Fibroblast of lung (primary cell): ENCODE measurements around the gene GLRA2. TPM values are rescaled to one million over a fixed set of nuclear protein-coding genes. Genes with fewer than 3 reads are reported as not detected.

Experiments used
- DNase-seq, 2 donors: peaks; one replicate each; pipeline versions ENCODE4 v3.0.0 to v3.0.0-alpha.2; 2010; ENCODE audit warnings: low read depth in 2 of 2
- H2AFZ ChIP-seq: 2 replicates; pipeline ENCODE4 v1.5.1; 2012; ENCODE audit warnings: low read length, control low read depth, inconsistent platforms
- H3K27ac ChIP-seq: 2 replicates; pipeline ENCODE4 v1.5.1; 2011; ENCODE audit warnings: low read length, control low read depth; ENCODE audit not compliant: insufficient read depth
- H3K27me3 ChIP-seq: 2 replicates; pipeline ENCODE4 v1.5.1; 2011; ENCODE audit warnings: mild to moderate bottlenecking, low read length; ENCODE audit not compliant: control insufficient read depth, insufficient read depth
- H3K36me3 ChIP-seq: 2 replicates; pipeline ENCODE4 v1.5.1; 2011; ENCODE audit warnings: low read length; ENCODE audit not compliant: control insufficient read depth, insufficient read depth
- H3K4me1 ChIP-seq: 2 replicates; pipeline ENCODE4 v1.5.1; 2011; ENCODE audit warnings: low read length; ENCODE audit not compliant: control insufficient read depth, insufficient read depth; ENCODE audit errors: extremely low read depth
- H3K4me2 ChIP-seq: 2 replicates; pipeline ENCODE4 v1.5.1; 2011; ENCODE audit warnings: low read length, control low read depth; ENCODE audit not compliant: insufficient read depth; ENCODE audit errors: extremely low read depth
- H3K4me3 ChIP-seq, 4 experiments: fragments of 200-600 bp in 1 of 4; sonication (generic) in 1 of 4; replicated peaks in 1 of 4; 2 replicates each; pipeline ENCODE4 v1.5.1; 2011 to 2016; ENCODE audit warnings: low read length in 4 of 4, low read depth in 3 of 4, mild to moderate bottlenecking in 3 of 4, control low read depth in 2 of 4, inconsistent platforms in 1 of 4, mixed read lengths in 1 of 4; ENCODE audit not compliant: insufficient read depth in 1 of 4; ENCODE audit errors: control extremely low read depth in 1 of 4
- H3K79me2 ChIP-seq: 2 replicates; pipeline ENCODE4 v1.5.1; 2012; ENCODE audit warnings: mild to moderate bottlenecking, low read length, inconsistent platforms; ENCODE audit not compliant: control insufficient read depth, insufficient read depth
- H3K9ac ChIP-seq: 2 replicates; pipeline ENCODE4 v1.5.1; 2011; ENCODE audit warnings: mild to moderate bottlenecking, low read length, control low read depth; ENCODE audit not compliant: insufficient read depth
- H3K9me3 ChIP-seq: 2 replicates; pipeline ENCODE4 v1.5.1; 2012; ENCODE audit warnings: low read depth, low read length; ENCODE audit not compliant: control insufficient read depth, insufficient read depth
- H4K20me1 ChIP-seq: 2 replicates; pipeline ENCODE4 v1.5.1; 2011; ENCODE audit warnings: low read length; ENCODE audit not compliant: control insufficient read depth, insufficient read depth; ENCODE audit errors: extremely low read depth
- CTCF ChIP-seq, 2 donors: IDR thresholded peaks in 1 of 2; conservative IDR thresholded peaks in 1 of 2; 1 replicate in 1 of 2; 2 replicates in 1 of 2; pipeline ENCODE4 v1.5.1; 2011 to 2012; ENCODE audit warnings: low read length in 2 of 2, control low read depth in 1 of 2, inconsistent platforms in 1 of 2, low read depth in 1 of 2, mild to moderate bottlenecking in 1 of 2
- EZH2 ChIP-seq: IDR thresholded peaks from 2 replicates; pipeline ENCODE4 v1.5.1; 2012; ENCODE audit warnings: low read length, control low read depth, mild to moderate bottlenecking; ENCODE audit errors: missing control alignments
- polyA plus RNA-seq, 2 donors: library from polyadenylated mRNA; depleted of rRNA in 1 of 2; stranded (reverse) in 1 of 2; unstranded in 1 of 2; fragments of >200 nt; gene quantifications; 2 replicates each; pipeline ENCODE4 v1.2.1, GENCODE V29; 2011 to 2012; ENCODE audit warnings: missing spikeins in 1 of 2
- total RNA-seq: library from RNA; depleted of rRNA; stranded (reverse); fragments of >200 nt; gene quantifications from 2 replicates; pipeline ENCODE4 v1.2.1, GENCODE V29; 2014

GLRA2 gene
- total and polyA plus RNA-seq, 2 donors (not counting 1 experiment from before 2014, with no cell fraction given), result not detected

GRCh38 chrX:14504960-14505538 is 24.3 kb upstream of the GLRA2 start:
- TF ChIP-seq CTCF (conservative IDR thresholded peaks at IDR 0.05 in 1 of 2, IDR thresholded peaks at IDR 0.05 in 1 of 2; ENCODE audit: low read depth in 1 of 2, low read length in 2 of 2) (no peak), EZH2 (no peak)
- H3K9me3 ChIP-seq, result no peaks in the 10 kb centered on the region

GRCh38 chrX:14505648-14506047 is 23.7 kb upstream of the GLRA2 start:
- Histone ChIP-seq H3K4me2 (no peak overlapping the region), H3K9ac (no peak overlapping the region), H3K4me3 (no peak overlapping the region), H3K36me3 (no peaks in the 10 kb centered on the region), H3K79me2 (no peaks in the 10 kb centered on the region), H4K20me1 (no peaks in the 10 kb centered on the region), H3K9me3 (no peaks in the 10 kb centered on the region), H2AFZ (no peak overlapping the region), H3K4me1 (no peaks in the 10 kb centered on the region), H3K27me3 (no peaks in the 10 kb centered on the region), H3K27ac (no peak overlapping the region)
- no peak for DNase-seq
- TF ChIP-seq EZH2 (no peak), CTCF (conservative IDR thresholded peaks at IDR 0.05 in 1 of 2, IDR thresholded peaks at IDR 0.05 in 1 of 2; ENCODE audit: low read depth in 1 of 2, low read length in 2 of 2) (no peak)

More at GRCh38 chrX:14504960-14505538, 24.3 kb upstream of the GLRA2 start:
- H3K27ac ChIP-seq, result no peak overlapping the region
- no peak overlapping the region for H3K9ac ChIP-seq
- no peak overlapping the region for H3K4me2 ChIP-seq
- H3K36me3 ChIP-seq, result no peaks in the 10 kb centered on the region
- no peak overlapping the region for H3K4me3 ChIP-seq
- no peak overlapping the region for H2AFZ ChIP-seq
- no peaks in the 10 kb centered on the region for H3K79me2 ChIP-seq
- no peaks in the 10 kb centered on the region for H3K27me3 ChIP-seq
- H3K4me1 ChIP-seq, result no peaks in the 10 kb centered on the region
- DNase-seq, result no peak
- no peaks in the 10 kb centered on the region for H4K20me1 ChIP-seq

GRCh38 chrX:14506866-14507265 is 22.5 kb upstream of the GLRA2 start:
- Histone ChIP-seq H3K36me3 (no peaks in the 10 kb centered on the region), H3K4me1 (no peaks in the 10 kb centered on the region), H2AFZ (no peak overlapping the region), H3K79me2 (no peaks in the 10 kb centered on the region), H3K4me3 (no peak overlapping the region), H3K9ac (no peak overlapping the region), H4K20me1 (no peaks in the 10 kb centered on the region), H3K9me3 (no peaks in the 10 kb centered on the region), H3K4me2 (no peak overlapping the region), H3K27me3 (no peaks in the 10 kb centered on the region), H3K27ac (no peak overlapping the region)
- no peak for TF ChIP-seq EZH2
- no peak for TF ChIP-seq CTCF (conservative IDR thresholded peaks at IDR 0.05 in 1 of 2, IDR thresholded peaks at IDR 0.05 in 1 of 2; ENCODE audit: low read depth in 1 of 2, low read length in 2 of 2)
- no peak for DNase-seq
